Endothelial cell of umbilical vein (primary cell): Measurements from ENCODE around the gene NT5DC1. TPM values are rescaled to one million over a fixed set of nuclear protein-coding genes. Genes with fewer than 3 reads are reported as not detected.

Source experiments
- BruUV-seq: library from RNA; stranded (reverse); fragments of 400-500 nt; replicated peaks from 2 replicates; lab custom pipeline; 2021; lab: Mats Ljungman, UMichigan
- CTCF ChIA-PET: fragments of 300-600, 350-600 bp; sonication (Branson Sonifier 250); formaldehyde crosslinking; loops from one replicate; lab custom pipeline; 2021; ENCODE audit warnings: antibody characterized with exemption, inconsistent platforms; lab: Charles Lee
- POLR2A ChIA-PET: fragments of 300-600, 350-600 bp; sonication (Branson Sonifier 250); formaldehyde crosslinking; loops from one replicate; lab custom pipeline; 2021; ENCODE audit warnings: antibody characterized with exemption, inconsistent platforms; lab: Charles Lee
- DNase-seq: peaks from one replicate; pipeline ENCODE4 v3.0.0-alpha.2; 2011; ENCODE audit warnings: low read depth, low spot score
- FAIRE-seq: peaks from 2 replicates; lab custom pipeline; 2011; peaks lifted over from hg19 to GRCh38; lab: Jason Lieb, UNC
- H2AFZ ChIP-seq: 2 replicates; pipeline ENCODE4 v1.6.0; 2012; ENCODE audit warnings: low read depth, low read length, control low read depth, inconsistent platforms
- H3K27ac ChIP-seq: 2 replicates; pipeline ENCODE4 v1.5.1; 2011; ENCODE audit warnings: low read depth, mild to moderate bottlenecking, control low read depth, low read length, moderate library complexity; ENCODE audit not compliant: insufficient read depth
- H3K27me3 ChIP-seq, 2 experiments: 2 replicates each; pipeline versions ENCODE4 v1.6.0 to v1.6.1; 2011; ENCODE audit warnings: low read length in 2 of 2, mixed read lengths in 1 of 2; ENCODE audit not compliant: control insufficient read depth in 2 of 2, insufficient read depth in 2 of 2
- H3K36me3 ChIP-seq, 2 experiments: 2 replicates in 1 of 2; 3 replicates in 1 of 2; pipeline ENCODE4 v1.5.1; 2011; ENCODE audit warnings: low read length in 2 of 2, mild to moderate bottlenecking in 1 of 2, moderate library complexity in 1 of 2; ENCODE audit not compliant: control insufficient read depth in 2 of 2, insufficient read depth in 2 of 2; ENCODE audit errors: extremely low read depth in 1 of 2
- H3K4me1 ChIP-seq: 3 replicates; pipeline ENCODE4 v1.5.1; 2011; ENCODE audit warnings: mild to moderate bottlenecking, low read length; ENCODE audit not compliant: control insufficient read depth, insufficient read depth; ENCODE audit errors: extremely low read depth
- H3K4me2 ChIP-seq: 2 replicates; pipeline ENCODE4 v1.6.1; 2011; ENCODE audit warnings: low read length, control low read depth, mixed read lengths; ENCODE audit not compliant: insufficient read depth
- H3K4me3 ChIP-seq, 3 experiments: fragments of 200-600 bp in 1 of 3; sonication (generic), shearing (Covaris generic) in 1 of 3; replicated peaks in 1 of 3; 2 replicates each; pipeline ENCODE4 v1.5.1; 2011 to 2016; ENCODE audit warnings: control low read depth in 3 of 3, low read length in 3 of 3, mild to moderate bottlenecking in 2 of 3, inconsistent platforms in 1 of 3, low read depth in 1 of 3, moderate library complexity in 1 of 3; ENCODE audit not compliant: insufficient read depth in 1 of 3
- H3K79me2 ChIP-seq: 2 replicates; pipeline ENCODE4 v1.6.0; 2012; ENCODE audit warnings: low read length, inconsistent platforms; ENCODE audit not compliant: control insufficient read depth, insufficient read depth
- H3K9ac ChIP-seq: replicated peaks from 2 replicates; pipeline ENCODE3; 2011; ENCODE audit warnings: low read length, control low read depth; ENCODE audit not compliant: insufficient read depth; ENCODE audit errors: extremely low read depth
- H3K9me1 ChIP-seq: replicated peaks from 3 replicates; pipeline ENCODE4 v1.6.0; 2011; ENCODE audit warnings: mild to moderate bottlenecking, low read length; ENCODE audit not compliant: control insufficient read depth, insufficient read depth; ENCODE audit errors: extremely low read depth
- H3K9me3 ChIP-seq: replicated peaks from 2 replicates; pipeline ENCODE4 v1.5.1; 2012; ENCODE audit warnings: low read length, inconsistent platforms; ENCODE audit not compliant: control insufficient read depth, insufficient read depth
- H4K20me1 ChIP-seq: replicated peaks from 2 replicates; pipeline ENCODE3; 2011; ENCODE audit warnings: mild to moderate bottlenecking, low read length; ENCODE audit not compliant: control insufficient read depth, insufficient read depth; ENCODE audit errors: extremely low read depth
- EZH2 ChIP-seq: IDR thresholded peaks from 2 replicates; pipeline ENCODE4 v1.6.1; 2012; ENCODE audit warnings: borderline replicate concordance, low read depth, mild to moderate bottlenecking, moderate library complexity, low read length, inconsistent platforms; ENCODE audit not compliant: severe bottlenecking
- FOS ChIP-seq: IDR thresholded peaks from 2 replicates; pipeline ENCODE4 v1.6.1; 2011; ENCODE audit warnings: mild to moderate bottlenecking, low read length, moderate library complexity, borderline replicate concordance; ENCODE audit not compliant: insufficient read depth
- GATA2 ChIP-seq: IDR thresholded peaks from 2 replicates; pipeline ENCODE4 v1.7.0; 2011; ENCODE audit warnings: low read depth, mild to moderate bottlenecking, moderate library complexity, mixed read lengths, low read length; ENCODE audit not compliant: insufficient read length, insufficient read depth
- JUN ChIP-seq: IDR thresholded peaks from 2 replicates; pipeline ENCODE4 v1.6.1; 2011; ENCODE audit warnings: borderline replicate concordance, low read depth; ENCODE audit not compliant: insufficient read length, insufficient read depth
- MYC ChIP-seq: IDR thresholded peaks from one replicate; pipeline ENCODE4 v1.6.1; 2011; ENCODE audit warnings: mild to moderate bottlenecking, low read depth, low read length
- POLR2A ChIP-seq: IDR thresholded peaks from 2 replicates; pipeline ENCODE4 v1.6.1; 2012; ENCODE audit warnings: low read depth, mild to moderate bottlenecking, control low read depth, low read length
- POLR2AphosphoS5 ChIP-seq: IDR thresholded peaks from 2 replicates; pipeline ENCODE4 v1.6.1; 2012; ENCODE audit warnings: low read depth, mild to moderate bottlenecking, control low read depth, low read length, moderate library complexity; ENCODE audit not compliant: insufficient read depth
- dilution Hi-C: fragments of 300-500 bp; cut with MboI; formaldehyde crosslinking; loops from one replicate; pipeline ENCODE4 v1.15.0; 2019; ENCODE audit warnings: low sequenced_read_pairs; ENCODE audit not compliant: extremely low pct_ligation_motif_present
- intact Hi-C: fragments of 100-400 bp; cut with micrococcal nuclease; formaldehyde crosslinking; loops from one replicate; pipeline ENCODE4 v1.10.0; 2022
- polyA plus RNA-seq, 4 experiments: library from polyadenylated mRNA; depleted of rRNA in 3 of 4; stranded (reverse) in 3 of 4; unstranded in 1 of 4; fragments of >200 nt; gene quantifications; 2 replicates each; pipeline versions ENCODE4 v1.2.1 to v1.2.3, GENCODE V29; 2011 to 2012; ENCODE audit warnings: missing spikeins in 1 of 4
- total RNA-seq: library from RNA; stranded (reverse); gene quantifications from 2 replicates; pipeline ENCODE4 v1.2.3, GENCODE V29; 2021
- TF ChIP-seq, protein P1 (sequence below): IDR thresholded peaks from 2 replicates; pipeline ENCODE4 v1.6.1; 2011; ENCODE audit not compliant: insufficient read depth, insufficient read length
- TF ChIP-seq, protein P2 (sequence below), 2 donors: IDR thresholded peaks; 1 replicate in 1 of 2; 2 replicates in 1 of 2; pipeline ENCODE4 v1.5.1; 2011; ENCODE audit warnings: low read length in 2 of 2, mild to moderate bottlenecking in 2 of 2, moderate library complexity in 2 of 2, control low read depth in 1 of 2, inconsistent platforms in 1 of 2, low read depth in 1 of 2; ENCODE audit not compliant: insufficient read depth in 1 of 2; ENCODE audit errors: extremely low read depth in 1 of 2

Gene NT5DC1
- total and polyA plus RNA-seq, 2 donors (not counting 3 experiments of a cell fraction or from before 2014, with no cell fraction given), result 11.3 to 24.3 TPM

GRCh38 chr6:116265041-116265829 lies 164.6 kb downstream of the NT5DC1 start:
- Histone ChIP-seq H3K9me1 (no peaks in the 10 kb centered on the region), H3K27me3 (no peaks in the 10 kb centered on the region), H3K36me3 (no peaks in the 10 kb centered on the region), H3K27ac (no peak overlapping the region), H3K4me2 (no peak overlapping the region), H3K4me3 (no peak overlapping the region), H3K9ac (no peak overlapping the region), H3K4me1 (no peaks in the 10 kb centered on the region), H3K9me3 (no peaks in the 10 kb centered on the region), H4K20me1 (no peaks in the 10 kb centered on the region), H2AFZ (no peak overlapping the region), H3K79me2 (no peaks in the 10 kb centered on the region)
- dilution Hi-C loops, result no loop called here
- FAIRE-seq (no peak), DNase-seq (no peak)
- CTCF ChIA-PET, result interaction anchor here (1.0 to 3.0 kb wide), 2 partner anchors 14 to 47 kb away, joined by 8 read pairs; no protein-coding TSS in a partner anchor
- intact Hi-C loops, result loop anchor here (5.0 kb wide), 1 partner anchor 702 kb away; no protein-coding TSS in a partner anchor
- TF ChIP-seq FOS (peak; percentile 9), POLR2A (no peak), MYC (no peak)
- POLR2A ChIA-PET, result no interaction called here
- no TSS peak for BruUV-seq

DNA sequence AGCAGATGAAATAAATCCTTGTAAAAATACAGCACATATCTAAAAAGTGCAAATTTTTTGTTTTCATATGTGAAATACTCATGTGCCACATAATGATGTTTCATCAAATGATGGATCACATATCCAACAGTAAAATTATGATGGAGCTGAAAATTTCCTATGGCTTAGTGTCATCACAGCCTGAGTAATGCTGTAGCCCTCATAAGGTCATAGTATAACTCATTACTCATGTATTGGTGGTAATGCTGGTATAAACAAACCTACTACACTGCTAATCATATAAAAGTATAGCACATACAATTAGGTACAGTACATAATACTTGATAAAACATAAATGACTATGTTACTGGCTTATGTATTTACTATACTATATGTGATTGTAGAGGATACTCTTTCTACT lies 166.2 kb downstream of the NT5DC1 start:
- ChIA-PET POLR2A (no interaction called here), CTCF (interaction anchor here (1.3 to 7.7 kb wide), 8 partner anchors 12 to 296 kb away, joined by 4 to 170 read pairs (median 44); partner anchors contain the start of genes CALHM5 and TSPYL1)
- Histone ChIP-seq H3K9ac (no peak overlapping the region), H3K4me1 (no peaks in the 10 kb centered on the region), H3K9me3 (no peaks in the 10 kb centered on the region), H4K20me1 (no peaks in the 10 kb centered on the region), H3K79me2 (no peaks in the 10 kb centered on the region), H2AFZ (no peak overlapping the region), H3K36me3 (no peaks in the 10 kb centered on the region), H3K9me1 (no peaks in the 10 kb centered on the region), H3K4me3 (no peak overlapping the region), H3K4me2 (no peak overlapping the region), H3K27ac (no peak overlapping the region), H3K27me3 (no peaks in the 10 kb centered on the region)
- TF ChIP-seq EZH2, result no peak
- TF ChIP-seq, protein P1, sequence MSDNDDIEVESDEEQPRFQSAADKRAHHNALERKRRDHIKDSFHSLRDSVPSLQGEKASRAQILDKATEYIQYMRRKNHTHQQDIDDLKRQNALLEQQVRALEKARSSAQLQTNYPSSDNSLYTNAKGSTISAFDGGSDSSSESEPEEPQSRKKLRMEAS, result no peak
- TF ChIP-seq JUN, result no peak
- no peak for TF ChIP-seq FOS
- TF ChIP-seq GATA2, result no peak
- no peak for TF ChIP-seq POLR2AphosphoS5
- no peak for TF ChIP-seq POLR2A
- TF ChIP-seq MYC, result no peak
- TF ChIP-seq, protein P2, sequence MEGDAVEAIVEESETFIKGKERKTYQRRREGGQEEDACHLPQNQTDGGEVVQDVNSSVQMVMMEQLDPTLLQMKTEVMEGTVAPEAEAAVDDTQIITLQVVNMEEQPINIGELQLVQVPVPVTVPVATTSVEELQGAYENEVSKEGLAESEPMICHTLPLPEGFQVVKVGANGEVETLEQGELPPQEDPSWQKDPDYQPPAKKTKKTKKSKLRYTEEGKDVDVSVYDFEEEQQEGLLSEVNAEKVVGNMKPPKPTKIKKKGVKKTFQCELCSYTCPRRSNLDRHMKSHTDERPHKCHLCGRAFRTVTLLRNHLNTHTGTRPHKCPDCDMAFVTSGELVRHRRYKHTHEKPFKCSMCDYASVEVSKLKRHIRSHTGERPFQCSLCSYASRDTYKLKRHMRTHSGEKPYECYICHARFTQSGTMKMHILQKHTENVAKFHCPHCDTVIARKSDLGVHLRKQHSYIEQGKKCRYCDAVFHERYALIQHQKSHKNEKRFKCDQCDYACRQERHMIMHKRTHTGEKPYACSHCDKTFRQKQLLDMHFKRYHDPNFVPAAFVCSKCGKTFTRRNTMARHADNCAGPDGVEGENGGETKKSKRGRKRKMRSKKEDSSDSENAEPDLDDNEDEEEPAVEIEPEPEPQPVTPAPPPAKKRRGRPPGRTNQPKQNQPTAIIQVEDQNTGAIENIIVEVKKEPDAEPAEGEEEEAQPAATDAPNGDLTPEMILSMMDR (IDR thresholded peaks at IDR 0.05; ENCODE audit: extremely low read depth in 1 of 2, insufficient read depth in 1 of 2, low read depth in 1 of 2, low read length in 2 of 2), result no peak
- DNase-seq (no peak), FAIRE-seq (no peak)
- BruUV-seq, result no TSS peak
- dilution Hi-C loops (no loop called here), intact Hi-C loops (loop anchor here (5.0 kb wide), 1 partner anchor 700 kb away; no protein-coding TSS in a partner anchor)
